ENCODE measurements around the gene RNF26. TPM values are rescaled to one million over a fixed set of nuclear protein-coding genes. Genes with fewer than 3 reads are reported as not detected.
A peak's percentile ranks its signal among the peaks of the same experiment; 100 is the strongest.

Gene RNF26
- total and polyA plus RNA-seq, 2 donors from 2014 or later, result 18.2 to 23.5 TPM

GRCh38 chr11:119332111-119332765 is 2.1 kb upstream of the RNF26 start:
- Histone ChIP-seq H3K9ac (ENCODE audit: low read length in 3 of 3) (no peak overlapping the region), H3K4me3 (ENCODE audit: low read length in 3 of 3) (no peak overlapping the region), H3K9me3 (ENCODE audit: control insufficient read depth in 2 of 3, insufficient read depth in 1 of 3, low read length in 3 of 3) (no peaks in the 10 kb centered on the region), H3K27ac (ENCODE audit: low read depth in 2 of 2, low read length in 2 of 2) (no peak overlapping the region), H3K27me3 (ENCODE audit: control insufficient read depth, insufficient read depth, low read length) (no peaks in the 10 kb centered on the region), H3K4me1 (ENCODE audit: control insufficient read depth in 2 of 3, insufficient read depth in 2 of 3, low read depth in 1 of 3, low read length in 3 of 3) (peaks cover 0 to 14% (median 8%) of the 10 kb centered on the region in 3 donors), H3K36me3 (ENCODE audit: control insufficient read depth in 2 of 3, insufficient read depth in 3 of 3, low read length in 3 of 3) (no peaks in the 10 kb centered on the region)
- intact Hi-C loops (cut with DNase I), result no loop called here
- peak in 1 of 5 donors; percentile 11 for DNase-seq
- no peak for FAIRE-seq
- TF ChIP-seq, protein P1, sequence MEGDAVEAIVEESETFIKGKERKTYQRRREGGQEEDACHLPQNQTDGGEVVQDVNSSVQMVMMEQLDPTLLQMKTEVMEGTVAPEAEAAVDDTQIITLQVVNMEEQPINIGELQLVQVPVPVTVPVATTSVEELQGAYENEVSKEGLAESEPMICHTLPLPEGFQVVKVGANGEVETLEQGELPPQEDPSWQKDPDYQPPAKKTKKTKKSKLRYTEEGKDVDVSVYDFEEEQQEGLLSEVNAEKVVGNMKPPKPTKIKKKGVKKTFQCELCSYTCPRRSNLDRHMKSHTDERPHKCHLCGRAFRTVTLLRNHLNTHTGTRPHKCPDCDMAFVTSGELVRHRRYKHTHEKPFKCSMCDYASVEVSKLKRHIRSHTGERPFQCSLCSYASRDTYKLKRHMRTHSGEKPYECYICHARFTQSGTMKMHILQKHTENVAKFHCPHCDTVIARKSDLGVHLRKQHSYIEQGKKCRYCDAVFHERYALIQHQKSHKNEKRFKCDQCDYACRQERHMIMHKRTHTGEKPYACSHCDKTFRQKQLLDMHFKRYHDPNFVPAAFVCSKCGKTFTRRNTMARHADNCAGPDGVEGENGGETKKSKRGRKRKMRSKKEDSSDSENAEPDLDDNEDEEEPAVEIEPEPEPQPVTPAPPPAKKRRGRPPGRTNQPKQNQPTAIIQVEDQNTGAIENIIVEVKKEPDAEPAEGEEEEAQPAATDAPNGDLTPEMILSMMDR (IDR thresholded peaks at IDR 0.05; ENCODE audit: borderline replicate concordance, extremely low read depth, insufficient read depth), result no peak

DNA sequence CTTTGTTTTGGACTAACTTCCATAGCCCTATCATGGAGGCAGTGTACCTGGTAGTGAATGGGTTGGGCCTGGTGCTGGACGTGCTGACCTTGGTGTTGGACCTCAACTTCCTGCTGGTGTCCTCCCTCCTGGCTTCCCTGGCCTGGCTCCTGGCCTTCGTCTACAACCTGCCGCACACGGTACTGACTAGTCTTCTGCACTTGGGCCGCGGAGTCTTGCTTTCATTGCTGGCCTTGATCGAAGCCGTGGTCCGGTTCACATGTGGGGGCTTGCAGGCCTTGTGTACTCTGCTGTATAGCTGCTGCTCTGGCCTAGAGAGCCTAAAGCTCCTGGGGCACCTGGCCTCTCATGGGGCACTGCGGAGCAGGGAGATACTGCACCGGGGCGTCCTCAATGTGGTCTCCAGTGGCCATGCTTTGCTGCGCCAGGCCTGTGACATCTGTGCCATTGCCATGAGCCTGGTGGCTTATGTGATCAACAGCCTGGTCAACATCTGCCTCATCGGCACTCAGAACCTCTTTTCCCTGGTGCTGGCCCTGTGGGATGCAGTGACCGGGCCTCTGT is 846 bp downstream of the RNF26 start:
- H3K27ac ChIP-seq (ENCODE audit: low read depth in 2 of 2, low read length in 2 of 2), result no peak overlapping the region

GRCh38 chr11:119335655-119336543 is 1.6 kb downstream of the RNF26 start:
- DNase-seq (peak in 1 of 5 donors; percentile 73), FAIRE-seq (no peak)
- no peaks in the 10 kb centered on the region for H3K27me3 ChIP-seq (ENCODE audit: control insufficient read depth, insufficient read depth, low read length)
- peaks cover 0 to 31% (median 14%) of the 10 kb centered on the region in 3 donors for H3K4me1 ChIP-seq (ENCODE audit: control insufficient read depth in 2 of 3, insufficient read depth in 2 of 3, low read depth in 1 of 3, low read length in 3 of 3)
- no peaks in the 10 kb centered on the region for H3K36me3 ChIP-seq (ENCODE audit: control insufficient read depth in 2 of 3, insufficient read depth in 3 of 3, low read length in 3 of 3)
- no peaks in the 10 kb centered on the region for H3K9me3 ChIP-seq (ENCODE audit: control insufficient read depth in 2 of 3, insufficient read depth in 1 of 3, low read length in 3 of 3)
- no peak overlapping the region for H3K27ac ChIP-seq (ENCODE audit: low read depth in 2 of 2, low read length in 2 of 2)
- TF ChIP-seq, protein P1 (IDR thresholded peaks at IDR 0.05; ENCODE audit: borderline replicate concordance, extremely low read depth, insufficient read depth), result no peak
- H3K4me3 ChIP-seq (ENCODE audit: low read length in 3 of 3), result no peak overlapping the region
- H3K9ac ChIP-seq (ENCODE audit: low read length in 3 of 3), result no peak overlapping the region
- intact Hi-C loops (cut with DNase I), result no loop called here

More for the DNA sequence above, 846 bp downstream of the RNF26 start:
- TF ChIP-seq, protein P1 (IDR thresholded peaks at IDR 0.05; ENCODE audit: borderline replicate concordance, extremely low read depth, insufficient read depth), result no peak
- peak in 1 of 5 donors; percentile 52 for DNase-seq
- no peaks in the 10 kb centered on the region for H3K9me3 ChIP-seq (ENCODE audit: control insufficient read depth in 2 of 3, insufficient read depth in 1 of 3, low read length in 3 of 3)
- H3K9ac ChIP-seq (ENCODE audit: low read length in 3 of 3), result peak overlapping the region; percentile 78 to 90 (median 86)
- no peak for FAIRE-seq
- H3K4me3 ChIP-seq (ENCODE audit: low read length in 3 of 3), result peak overlapping the region; percentile 83 to 94 (median 90)
- no peaks in the 10 kb centered on the region for H3K36me3 ChIP-seq (ENCODE audit: control insufficient read depth in 2 of 3, insufficient read depth in 3 of 3, low read length in 3 of 3)
- intact Hi-C loops (cut with DNase I), result no loop called here
- H3K27me3 ChIP-seq (ENCODE audit: control insufficient read depth, insufficient read depth, low read length), result no peaks in the 10 kb centered on the region
- peaks cover 0 to 30% (median 14%) of the 10 kb centered on the region in 3 donors for H3K4me1 ChIP-seq (ENCODE audit: control insufficient read depth in 2 of 3, insufficient read depth in 2 of 3, low read depth in 1 of 3, low read length in 3 of 3)
